ENCODE data around the gene MRPS25. TPM values are rescaled to one million over a fixed set of nuclear protein-coding genes. Genes with fewer than 3 reads are reported as not detected.

The MRPS25 gene
- total RNA-seq, 1 donor from 2014 or later: 141 TPM

- peak overlapping the region; percentile 87 for H3K27ac Mint-ChIP-seq (ENCODE audit: unreplicated experiment)
- H3K9me3 Mint-ChIP-seq (ENCODE audit: unreplicated experiment): no peaks in the 10 kb centered on the region
- peak overlapping the region; percentile 100 for H3K4me3 Mint-ChIP-seq (ENCODE audit: unreplicated experiment)
- TF ChIP-seq CTCF (IDR thresholded peaks at IDR 0.05; ENCODE audit: partially characterized antibody, unreplicated experiment): no peak
- peaks cover 1% of the 10 kb centered on the region for H3K27me3 Mint-ChIP-seq (ENCODE audit: unreplicated experiment)
- no peak for DNase-seq
- peaks cover 8% of the 10 kb centered on the region for H3K4me1 Mint-ChIP-seq (ENCODE audit: low read depth, unreplicated experiment)
- H3K36me3 Mint-ChIP-seq (ENCODE audit: unreplicated experiment): no peaks in the 10 kb centered on the region
Observed at GRCh38 chr3:15099364-15100098, 34.4 kb upstream of the MRPS25 start.

GRCh38 chr3:15098503-15099363 is 33.6 kb upstream of the MRPS25 start, which contains the start of gene RBSN:
TSS of gene RBSN (minus strand) at chr3:15099148. CDS start at chr3:15096120, 3,028 bp downstream.
- peak; percentile 97 for DNase-seq
- peaks cover 8% of the 10 kb centered on the region for H3K4me1 Mint-ChIP-seq (ENCODE audit: low read depth, unreplicated experiment)
- H3K27me3 Mint-ChIP-seq (ENCODE audit: unreplicated experiment): peaks cover 1% of the 10 kb centered on the region
- no peaks in the 10 kb centered on the region for H3K9me3 Mint-ChIP-seq (ENCODE audit: unreplicated experiment)
- no peaks in the 10 kb centered on the region for H3K36me3 Mint-ChIP-seq (ENCODE audit: unreplicated experiment)
- peak within 1 kb of the TSS; percentile 87 for H3K27ac Mint-ChIP-seq (ENCODE audit: unreplicated experiment)
- no peak for TF ChIP-seq CTCF (IDR thresholded peaks at IDR 0.05; ENCODE audit: partially characterized antibody, unreplicated experiment)
- H3K4me3 Mint-ChIP-seq (ENCODE audit: unreplicated experiment): peak within 1 kb of the TSS; percentile 100

- no peaks in the 10 kb centered on the region for H3K36me3 Mint-ChIP-seq (ENCODE audit: unreplicated experiment)
- H3K4me1 Mint-ChIP-seq (ENCODE audit: low read depth, unreplicated experiment): peaks cover 8% of the 10 kb centered on the region
- no peak for TF ChIP-seq CTCF (IDR thresholded peaks at IDR 0.05; ENCODE audit: partially characterized antibody, unreplicated experiment)
- peaks cover 1% of the 10 kb centered on the region for H3K27me3 Mint-ChIP-seq (ENCODE audit: unreplicated experiment)
- no peaks in the 10 kb centered on the region for H3K9me3 Mint-ChIP-seq (ENCODE audit: unreplicated experiment)
- peak overlapping the region; percentile 30 for H3K27ac Mint-ChIP-seq (ENCODE audit: unreplicated experiment)
- DNase-seq: no peak
- H3K4me3 Mint-ChIP-seq (ENCODE audit: unreplicated experiment): peak overlapping the region; percentile 100
Observed at GRCh38 chr3:15097891-15098290, 32.8 kb upstream of the MRPS25 start.

GRCh38 chr3:15096046-15096445 is 30.9 kb upstream of the MRPS25 start:
- H3K36me3 Mint-ChIP-seq (ENCODE audit: unreplicated experiment): no peaks in the 10 kb centered on the region
- DNase-seq: no peak
- no peak overlapping the region for H3K27ac Mint-ChIP-seq (ENCODE audit: unreplicated experiment)
- H3K9me3 Mint-ChIP-seq (ENCODE audit: unreplicated experiment): no peaks in the 10 kb centered on the region
- H3K4me3 Mint-ChIP-seq (ENCODE audit: unreplicated experiment): no peak overlapping the region
- peaks cover 8% of the 10 kb centered on the region for H3K4me1 Mint-ChIP-seq (ENCODE audit: low read depth, unreplicated experiment)
- TF ChIP-seq CTCF (IDR thresholded peaks at IDR 0.05; ENCODE audit: partially characterized antibody, unreplicated experiment): no peak
- H3K27me3 Mint-ChIP-seq (ENCODE audit: unreplicated experiment): peaks cover 1% of the 10 kb centered on the region

Data from glutamatergic neuron (in vitro differentiated cells).